ENCODE measurements around the gene ABAT.
"Not testable (repeated sequence)": the region's sequence is repeated elsewhere in the genome, so short reads cannot be mapped to it uniquely, and the experiment has no call there.

ABAT gene

GRCh38 chr16:8751481-8752311 lies 77.3 kb downstream of the ABAT start:
- DNase-seq: peak; percentile 17

- DNase-seq: no peak
Observed at GRCh38 chr16:8752706-8753105, 78.3 kb downstream of the ABAT start.

GRCh38 chr16:8753416-8754054 lies 79.1 kb downstream of the ABAT start:
- DNase-seq: no peak

GRCh38 chr16:8756755-8757154 lies 82.3 kb downstream of the ABAT start:
- DNase-seq: no peak

GRCh38 chr16:8758022-8758421 lies 83.6 kb downstream of the ABAT start:
- no peak for DNase-seq

GRCh38 chr16:8760021-8760420 lies 85.6 kb downstream of the ABAT start:
- no peak for DNase-seq

- DNase-seq: no peak
Observed at GRCh38 chr16:8761078-8761477, 86.7 kb downstream of the ABAT start.

- DNase-seq: no peak
Observed at GRCh38 chr16:8762254-8762653, 87.8 kb downstream of the ABAT start.

GRCh38 chr16:8763083-8763482 lies 88.7 kb downstream of the ABAT start:
- DNase-seq: no peak

- DNase-seq: no peak
Observed at GRCh38 chr16:8763899-8764298, 89.5 kb downstream of the ABAT start.

- DNase-seq: no peak
Observed at GRCh38 chr16:8764525-8765250, 90.3 kb downstream of the ABAT start.

- no peak for DNase-seq
Observed at GRCh38 chr16:8767176-8767575, 92.8 kb downstream of the ABAT start.

GRCh38 chr16:8768283-8768682 lies 93.9 kb downstream of the ABAT start:
- DNase-seq: no peak

- DNase-seq: no peak
Observed at GRCh38 chr16:8768692-8769091, 94.3 kb downstream of the ABAT start.

- DNase-seq: no peak
Observed at GRCh38 chr16:8773537-8773936, 99.1 kb downstream of the ABAT start.

GRCh38 chr16:8774208-8774607 lies 99.8 kb downstream of the ABAT start:
- no peak for DNase-seq

- no peak for DNase-seq
Observed at GRCh38 chr16:8775359-8775758, 100.9 kb downstream of the ABAT start.

GRCh38 chr16:8776129-8776584 lies 101.7 kb downstream of the ABAT start:
- no peak for DNase-seq

GRCh38 chr16:8777217-8777616 lies 102.8 kb downstream of the ABAT start:
- no peak for DNase-seq

GRCh38 chr16:8781797-8782196 lies 107.4 kb downstream of the ABAT start:
- no peak for DNase-seq

GRCh38 chr16:8782673-8783072 lies 108.3 kb downstream of the ABAT start:
- no peak for DNase-seq

- no peak for DNase-seq
Observed at GRCh38 chr16:8785408-8785807, 111.0 kb downstream of the ABAT start.

GRCh38 chr16:8786316-8786715 lies 111.9 kb downstream of the ABAT start:
- DNase-seq: not testable (repeated sequence)
